ENCODE measurements around the gene FARS2. TPM values are rescaled to one million over a fixed set of nuclear protein-coding genes. Genes with fewer than 3 reads are reported as not detected.

FARS2 gene
- polyA plus RNA-seq, 1 of the 3 experiments (the other 2 are of a cell fraction): 12.5 TPM

GRCh38 chr6:5541025-5541424, 279.7 kb downstream of the FARS2 start:
- ChIA-PET CTCF (no interaction called here), POLR2A (no interaction called here)
- Histone ChIP-seq H3K27ac (ENCODE audit: low read depth in 2 of 2, low read length in 1 of 2) (no peak overlapping the region), H3K27me3 (ENCODE audit: insufficient read depth) (no peaks in the 10 kb centered on the region), H3K4me3 (ENCODE audit: low read depth in 2 of 2, low read length in 1 of 2) (no peak overlapping the region), H3F3A (replicated peaks; ENCODE audit: insufficient read depth) (peaks cover 3% of the 10 kb centered on the region), H4K20me1 (ENCODE audit: insufficient read depth) (no peaks in the 10 kb centered on the region), H3K9me2 (no peaks in the 10 kb centered on the region), H3K4me2 (no peak overlapping the region), H2AFZ (ENCODE audit: low read depth) (no peak overlapping the region), H3K9me3 (no peaks in the 10 kb centered on the region), H3K9ac (no peak overlapping the region), H3K36me3 (replicated peaks in 1 of 2; ENCODE audit: control insufficient read depth in 1 of 2, insufficient read depth in 2 of 2, low read length in 1 of 2) (no peaks in the 10 kb centered on the region), H3K79me2 (ENCODE audit: insufficient read depth) (no peaks in the 10 kb centered on the region), H3K4me1 (ENCODE audit: control insufficient read depth in 1 of 2, insufficient read depth in 2 of 2, low read depth in 1 of 2, low read length in 1 of 2) (peaks cover 3 to 9% of the 10 kb centered on the region in 2 experiments)
- 93% methylated on average over 3 of the region's 3 CpGs for WGBS (ENCODE audit: low lambda C conversion rate)
- no peak for DNase-seq
- TF ChIP-seq MXI1 (IDR thresholded peaks at IDR 0.05; ENCODE audit: low read depth, low read length): no peak
- TF ChIP-seq RCOR1 (IDR thresholded peaks at IDR 0.05; ENCODE audit: low read length): no peak
- no peak for TF ChIP-seq SIN3A (IDR thresholded peaks at IDR 0.05; ENCODE audit: borderline replicate concordance, low read depth, low read length)
- TF ChIP-seq FOXJ3 (CRISPR knock-in tag; IDR thresholded peaks at IDR 0.05): no peak
- TF ChIP-seq ZBTB33 (IDR thresholded peaks at IDR 0.05; ENCODE audit: borderline replicate concordance, low read depth): no peak
- TF ChIP-seq RFX5 (IDR thresholded peaks at IDR 0.05; ENCODE audit: low read length): no peak
- TF ChIP-seq TAF1 (IDR thresholded peaks at IDR 0.05; ENCODE audit: borderline replicate concordance, low read depth, low read length): no peak
- TF ChIP-seq USF1 (IDR thresholded peaks at IDR 0.05; ENCODE audit: borderline replicate concordance, low read depth): no peak
- no peak for TF ChIP-seq EP300 (IDR thresholded peaks at IDR 0.05; ENCODE audit: borderline replicate concordance in 1 of 2, low read depth in 1 of 2, low read length in 1 of 2)
- TF ChIP-seq FOSL2 (IDR thresholded peaks at IDR 0.05; ENCODE audit: borderline replicate concordance, low read depth): no peak
- TF ChIP-seq IRF3 (IDR thresholded peaks at IDR 0.05; ENCODE audit: low read depth, low read length): no peak
- no peak for TF ChIP-seq POLR2AphosphoS5 (IDR thresholded peaks at IDR 0.05; ENCODE audit: low read depth, low read length)

- WGBS (ENCODE audit: low lambda C conversion rate): 100% methylated on average over 1 of the region's 1 CpG
- no peaks in the 10 kb centered on the region for H3K9me3 ChIP-seq
These were observed 280.6 kb downstream of the FARS2 start for GRCh38 chr6:5541751-5542432.

More at GRCh38 chr6:5541751-5542432, 280.6 kb downstream of the FARS2 start:
- Histone ChIP-seq H3K4me1 (ENCODE audit: control insufficient read depth in 1 of 2, insufficient read depth in 2 of 2, low read depth in 1 of 2, low read length in 1 of 2) (peaks cover 2 to 9% of the 10 kb centered on the region in 2 experiments), H3K9ac (no peak overlapping the region), H3K79me2 (ENCODE audit: insufficient read depth) (no peaks in the 10 kb centered on the region), H3K9me2 (no peaks in the 10 kb centered on the region), H3K4me2 (no peak overlapping the region), H3K36me3 (replicated peaks in 1 of 2; ENCODE audit: control insufficient read depth in 1 of 2, insufficient read depth in 2 of 2, low read length in 1 of 2) (peaks cover 0 to 5% of the 10 kb centered on the region in 2 experiments), H3K27me3 (ENCODE audit: insufficient read depth) (no peaks in the 10 kb centered on the region), H3F3A (replicated peaks; ENCODE audit: insufficient read depth) (peaks cover 3% of the 10 kb centered on the region), H4K20me1 (ENCODE audit: insufficient read depth) (no peaks in the 10 kb centered on the region), H3K4me3 (ENCODE audit: low read depth in 2 of 2, low read length in 1 of 2) (no peak overlapping the region), H2AFZ (ENCODE audit: low read depth) (no peak overlapping the region), H3K27ac (ENCODE audit: low read depth in 2 of 2, low read length in 1 of 2) (no peak overlapping the region)
- DNase-seq: no peak
- CTCF ChIA-PET: no interaction called here
- POLR2A ChIA-PET: no interaction called here
- TF ChIP-seq MEF2A (IDR thresholded peaks at IDR 0.05; ENCODE audit: borderline replicate concordance, low read depth) (no peak), ELF1 (IDR thresholded peaks at IDR 0.05) (no peak), JUND (IDR thresholded peaks at IDR 0.05) (peak; percentile 10; the same call in 1 of the 2 replicates), EZH2phosphoT487 (IDR thresholded peaks at IDR 0.05; ENCODE audit: borderline replicate concordance, low read depth) (no peak), RXRA (IDR thresholded peaks at IDR 0.05; ENCODE audit: borderline replicate concordance, low read depth) (0 out of 2 replicates have a peak, but pooled peaks have one; percentile 31), USF1 (IDR thresholded peaks at IDR 0.05; ENCODE audit: borderline replicate concordance, low read depth) (no peak), SIN3A (IDR thresholded peaks at IDR 0.05; ENCODE audit: borderline replicate concordance, low read depth, low read length) (no peak)
